SJSA1 (cell line): ENCODE data around the gene IL15RA. TPM values are rescaled to one million over a fixed set of nuclear protein-coding genes. Genes with fewer than 3 reads are reported as not detected.

Experiments used
- DNase-seq, 2 experiments: peaks; one replicate each; pipeline ENCODE4 v3.0.0-alpha.2; 2015 to 2020; ENCODE audit warnings: low spot score in 2 of 2, low read depth in 1 of 2
- H3K27ac ChIP-seq: fragments of 250-450 bp; sonication (Bioruptor Pico); 2 replicates; pipeline ENCODE4 v1.5.1; 2020; ENCODE audit warnings: mild to moderate bottlenecking, moderate library complexity
- H3K27me3 ChIP-seq: fragments of 250-450 bp; sonication (Bioruptor Pico); replicated peaks from 2 replicates; pipeline ENCODE4 v1.5.1; 2020; ENCODE audit warnings: mild to moderate bottlenecking, moderate library complexity
- H3K36me3 ChIP-seq: fragments of 250-450 bp; sonication (Bioruptor Pico); 2 replicates; pipeline ENCODE4 v1.5.1; 2020; ENCODE audit warnings: mild to moderate bottlenecking
- H3K4me1 ChIP-seq: fragments of 250-450 bp; sonication (Bioruptor Pico); replicated peaks from 2 replicates; pipeline ENCODE4 v1.6.1; 2021; ENCODE audit warnings: mild to moderate bottlenecking
- H3K4me3 ChIP-seq: fragments of 250-450 bp; sonication (Bioruptor Pico); 2 replicates; pipeline ENCODE4 v1.5.1; 2020; ENCODE audit warnings: mild to moderate bottlenecking
- H3K9me3 ChIP-seq: fragments of 250-450 bp; sonication (Bioruptor Pico); replicated peaks from 2 replicates; pipeline ENCODE4 v1.5.1; 2020; ENCODE audit warnings: mild to moderate bottlenecking
- total RNA-seq: library from RNA; depleted of rRNA; stranded (reverse); fragments of >200 nt; shearing (Covaris generic); gene quantifications from 2 replicates; pipeline ENCODE4 v1.2.3, GENCODE V29; 2014; rRNA removed

The IL15RA gene
- 1.1 and 1.8 TPM in 2 replicates for total RNA-seq

GRCh38 chr10:5977471-5978229 is at the start of gene IL15RA:
Gene IL15RA (minus strand): TSS chr10:5977543. CDS start chr10:5977492, 51 bp downstream.
- H3K4me1 ChIP-seq, result peaks cover 4% of the 10 kb centered on the region; the same call in 1 of the 2 replicates
- H3K27me3 ChIP-seq, result peaks cover 14% of the 10 kb centered on the region; the same call in 1 of the 2 replicates
- peaks cover 2% of the 10 kb centered on the region; the same call in 1 of the 2 replicates for H3K9me3 ChIP-seq
- H3K27ac ChIP-seq, result 0 out of 2 replicates have a peak within 1 kb of the TSS, but pooled peaks have one; percentile 36
- H3K4me3 ChIP-seq, result peak within 1 kb of the TSS; percentile 84
- peak; percentile 80 to 85 for DNase-seq
- peaks cover 7% of the 10 kb centered on the region for H3K36me3 ChIP-seq

GRCh38 chr10:6025683-6026255 is 48.4 kb upstream of the IL15RA start:
- Histone ChIP-seq H3K4me1 (peaks cover 4% of the 10 kb centered on the region), H3K27me3 (0 out of 2 replicates have a peak, but pooled peaks cover 3% of the 10 kb centered on the region), H3K27ac (no peak overlapping the region), H3K36me3 (no peaks in the 10 kb centered on the region), H3K9me3 (no peaks in the 10 kb centered on the region; the same call in none of the 2 replicates), H3K4me3 (no peak overlapping the region)
- peak in 1 of 2 experiments; percentile 9 for DNase-seq

GRCh38 chr10:6024334-6024682 is 47.0 kb upstream of the IL15RA start:
- 0 out of 2 replicates have a peak, but pooled peaks cover 3% of the 10 kb centered on the region for H3K27me3 ChIP-seq
- H3K36me3 ChIP-seq, result no peaks in the 10 kb centered on the region
- H3K4me3 ChIP-seq, result no peak overlapping the region
- peak in 1 of 2 experiments; percentile 37 for DNase-seq
- peaks cover 7% of the 10 kb centered on the region for H3K4me1 ChIP-seq
- H3K9me3 ChIP-seq, result no peaks in the 10 kb centered on the region; the same call in 1 of the 2 replicates
- H3K27ac ChIP-seq, result no peak overlapping the region

GRCh38 chr10:6023661-6024333 is 46.5 kb upstream of the IL15RA start:
- Histone ChIP-seq H3K4me3 (no peak overlapping the region), H3K4me1 (peaks cover 7% of the 10 kb centered on the region), H3K27me3 (0 out of 2 replicates have a peak, but pooled peaks cover 3% of the 10 kb centered on the region), H3K36me3 (no peaks in the 10 kb centered on the region), H3K9me3 (no peaks in the 10 kb centered on the region; the same call in 1 of the 2 replicates), H3K27ac (no peak overlapping the region)
- peak in 1 of 2 experiments; percentile 16 for DNase-seq

- no peak overlapping the region for H3K4me3 ChIP-seq
- H3K27me3 ChIP-seq, result 0 out of 2 replicates have a peak, but pooled peaks cover 3% of the 10 kb centered on the region
- DNase-seq, result peak in 1 of 2 experiments; percentile 8
- H3K27ac ChIP-seq, result no peak overlapping the region
- H3K9me3 ChIP-seq, result no peaks in the 10 kb centered on the region; the same call in 1 of the 2 replicates
- no peaks in the 10 kb centered on the region for H3K36me3 ChIP-seq
- peaks cover 7% of the 10 kb centered on the region for H3K4me1 ChIP-seq
Measured at GRCh38 chr10:6022660-6023059, 45.3 kb upstream of the IL15RA start.

- peak; percentile 37 to 52 for DNase-seq
- Histone ChIP-seq H3K27me3 (no peaks in the 10 kb centered on the region), H3K36me3 (no peaks in the 10 kb centered on the region), H3K4me3 (no peak overlapping the region), H3K9me3 (no peaks in the 10 kb centered on the region; the same call in 1 of the 2 replicates), H3K27ac (no peak overlapping the region), H3K4me1 (peaks cover 7% of the 10 kb centered on the region)
Measured at GRCh38 chr10:6020826-6021225, 43.5 kb upstream of the IL15RA start.

GRCh38 chr10:6019796-6020195 is 42.5 kb upstream of the IL15RA start:
- peaks cover 7% of the 10 kb centered on the region for H3K4me1 ChIP-seq

GRCh38 chr10:6019010-6019782 is 41.9 kb upstream of the IL15RA start:
- Histone ChIP-seq H3K27ac (no peak overlapping the region), H3K27me3 (no peaks in the 10 kb centered on the region), H3K9me3 (no peaks in the 10 kb centered on the region; the same call in 1 of the 2 replicates), H3K4me1 (peaks cover 7% of the 10 kb centered on the region), H3K36me3 (no peaks in the 10 kb centered on the region), H3K4me3 (no peak overlapping the region)
- no peak for DNase-seq

More at GRCh38 chr10:6019796-6020195, 42.5 kb upstream of the IL15RA start:
- H3K4me3 ChIP-seq, result no peak overlapping the region
- no peaks in the 10 kb centered on the region; the same call in 1 of the 2 replicates for H3K9me3 ChIP-seq
- no peaks in the 10 kb centered on the region for H3K36me3 ChIP-seq
- DNase-seq, result no peak
- H3K27ac ChIP-seq, result no peak overlapping the region
- H3K27me3 ChIP-seq, result no peaks in the 10 kb centered on the region

- H3K9me3 ChIP-seq, result no peaks in the 10 kb centered on the region; the same call in 1 of the 2 replicates
- no peak for DNase-seq
Measured at GRCh38 chr10:6018422-6018821, 41.1 kb upstream of the IL15RA start.

GRCh38 chr10:6017781-6018354 is 40.5 kb upstream of the IL15RA start:
- peaks cover 7% of the 10 kb centered on the region for H3K4me1 ChIP-seq
- no peak for DNase-seq
- no peaks in the 10 kb centered on the region for H3K27me3 ChIP-seq
- H3K27ac ChIP-seq, result no peak overlapping the region
- no peaks in the 10 kb centered on the region for H3K36me3 ChIP-seq
- no peak overlapping the region for H3K4me3 ChIP-seq
- H3K9me3 ChIP-seq, result no peaks in the 10 kb centered on the region; the same call in 1 of the 2 replicates

More at GRCh38 chr10:6018422-6018821, 41.1 kb upstream of the IL15RA start:
- H3K36me3 ChIP-seq, result no peaks in the 10 kb centered on the region
- no peaks in the 10 kb centered on the region for H3K27me3 ChIP-seq
- H3K27ac ChIP-seq, result no peak overlapping the region
- H3K4me1 ChIP-seq, result peaks cover 7% of the 10 kb centered on the region
- no peak overlapping the region for H3K4me3 ChIP-seq

GRCh38 chr10:6014241-6014761 is 37.0 kb upstream of the IL15RA start:
- Histone ChIP-seq H3K4me3 (no peak overlapping the region), H3K27me3 (no peaks in the 10 kb centered on the region), H3K36me3 (no peaks in the 10 kb centered on the region), H3K9me3 (no peaks in the 10 kb centered on the region), H3K27ac (no peak overlapping the region), H3K4me1 (no peaks in the 10 kb centered on the region)
- peak in 1 of 2 experiments; percentile 37 for DNase-seq

- Histone ChIP-seq H3K4me3 (no peak overlapping the region), H3K4me1 (no peaks in the 10 kb centered on the region), H3K9me3 (no peaks in the 10 kb centered on the region), H3K27me3 (no peaks in the 10 kb centered on the region), H3K36me3 (no peaks in the 10 kb centered on the region), H3K27ac (no peak overlapping the region)
- no peak for DNase-seq
Measured at GRCh38 chr10:6013413-6014192, 36.3 kb upstream of the IL15RA start.
